ENCODE results near the gene FA2H. TPM values are rescaled to one million over a fixed set of nuclear protein-coding genes. Genes with fewer than 3 reads are reported as not detected.

The FA2H gene
- total and polyA plus RNA-seq, 8 donors, result 2.2 to 6.4 (median 4.1) TPM

GRCh38 chr16:74721716-74722115 is 52.9 kb downstream of the FA2H start:
- Histone ChIP-seq H3K27me3 (no peaks in the 10 kb centered on the region), H3K4me1 (no peaks in the 10 kb centered on the region), H3K4me3 (no peak overlapping the region), H3K27ac (no peak overlapping the region), H3K36me3 (no peaks in the 10 kb centered on the region), H3K9me3 (no peaks in the 10 kb centered on the region)
- FAIRE-seq (no peak), ATAC-seq (no peak), DNase-seq (no peak)
- intact Hi-C loops (cut with DNase I), result no loop called here
- TF ChIP-seq CTCF (IDR thresholded peaks at IDR 0.05), result no peak
- WGBS, 2 donors, result 85 to 93% methylated on average over 11 of the region's 11 CpGs

DNA sequence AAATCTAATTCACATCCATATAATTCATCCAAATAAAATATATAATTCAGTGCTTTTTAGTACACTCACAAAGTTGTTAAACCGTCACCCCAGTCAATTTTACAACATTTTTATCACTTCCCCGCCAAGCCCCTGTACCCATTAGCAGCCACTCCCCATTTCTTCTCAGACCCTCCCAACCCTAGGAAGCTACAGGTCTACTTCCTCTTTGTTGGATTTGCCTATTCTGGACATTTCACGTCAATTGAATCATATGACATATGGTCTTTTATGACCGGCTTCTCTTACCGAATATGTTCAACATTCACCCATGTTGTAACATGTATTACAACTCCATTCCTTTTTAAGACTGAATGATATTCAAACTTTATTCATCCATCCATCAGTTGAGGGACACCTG is 54.0 kb downstream of the FA2H start:
- FAIRE-seq, result no peak
- no peaks in the 10 kb centered on the region for H3K27me3 ChIP-seq

DNA sequence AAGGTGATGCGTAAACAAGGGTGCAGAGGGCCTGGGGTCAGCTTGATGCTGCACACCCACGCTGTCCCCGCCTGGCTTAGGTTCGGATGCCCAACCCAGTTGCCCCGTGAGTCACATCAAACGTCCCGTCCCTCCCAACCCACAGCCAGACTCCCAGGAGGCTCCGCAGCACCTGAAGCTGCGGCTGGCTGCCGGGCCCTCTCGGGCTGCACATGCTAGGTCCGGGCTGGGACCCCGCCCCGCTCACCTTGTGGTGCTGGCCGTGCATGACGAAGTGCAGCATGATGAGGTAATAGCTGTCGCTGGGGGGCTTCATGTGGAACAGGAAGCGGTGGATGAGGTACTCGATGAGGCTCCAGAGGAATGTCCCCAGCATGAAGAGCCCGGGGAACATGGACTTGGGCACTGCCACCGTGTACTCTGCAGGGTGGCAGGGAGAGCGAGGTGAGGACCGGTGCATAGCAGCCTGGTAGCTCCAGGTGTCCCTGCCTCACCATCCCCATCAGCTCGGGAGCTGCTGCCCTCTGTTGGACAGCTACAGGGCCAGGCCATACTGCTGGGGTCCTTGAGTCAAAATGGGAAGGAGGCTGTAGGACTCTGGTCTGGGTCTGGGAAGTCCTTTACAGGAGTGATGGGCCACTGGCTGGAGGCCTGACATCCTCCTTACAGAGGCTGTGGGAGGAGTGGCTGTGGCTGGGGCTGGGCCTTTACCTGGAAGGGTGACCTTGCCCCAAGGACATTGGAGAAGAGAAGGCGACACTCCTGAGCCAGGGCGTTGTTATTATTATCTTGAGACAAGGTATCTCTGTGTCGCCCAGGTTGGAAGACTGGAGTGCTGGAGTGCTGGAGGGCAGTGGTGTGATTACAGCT is 55.6 kb downstream of the FA2H start:
- ATAC-seq (no peak), FAIRE-seq (no peak), DNase-seq (peak in 1 of 6 donors; percentile 47)
- TF ChIP-seq CTCF (IDR thresholded peaks at IDR 0.05), result no peak
- Histone ChIP-seq H3K4me1 (no peaks in the 10 kb centered on the region), H3K9me3 (no peaks in the 10 kb centered on the region), H3K36me3 (no peaks in the 10 kb centered on the region), H3K4me3 (no peak overlapping the region), H3K27me3 (no peaks in the 10 kb centered on the region), H3K27ac (no peak overlapping the region)
- intact Hi-C loops (cut with DNase I), result loop anchor here in 2 of 3 donors (10.0 kb wide), 2 partner anchors 136 to 146 kb away; no protein-coding TSS in a partner anchor
- WGBS, 2 donors, result 90 to 92% methylated on average over 27 of the region's 27 CpGs

More for the DNA sequence above, 54.0 kb downstream of the FA2H start:
- no peak for TF ChIP-seq CTCF (IDR thresholded peaks at IDR 0.05)
- intact Hi-C loops (cut with DNase I), result no loop called here
- ATAC-seq (no peak), DNase-seq (no peak)
- Histone ChIP-seq H3K4me3 (no peak overlapping the region), H3K9me3 (no peaks in the 10 kb centered on the region), H3K27ac (no peak overlapping the region), H3K36me3 (no peaks in the 10 kb centered on the region), H3K4me1 (no peaks in the 10 kb centered on the region)
- 91 to 93% methylated on average over 5 of the region's 5 CpGs for WGBS, 2 donors

DNA sequence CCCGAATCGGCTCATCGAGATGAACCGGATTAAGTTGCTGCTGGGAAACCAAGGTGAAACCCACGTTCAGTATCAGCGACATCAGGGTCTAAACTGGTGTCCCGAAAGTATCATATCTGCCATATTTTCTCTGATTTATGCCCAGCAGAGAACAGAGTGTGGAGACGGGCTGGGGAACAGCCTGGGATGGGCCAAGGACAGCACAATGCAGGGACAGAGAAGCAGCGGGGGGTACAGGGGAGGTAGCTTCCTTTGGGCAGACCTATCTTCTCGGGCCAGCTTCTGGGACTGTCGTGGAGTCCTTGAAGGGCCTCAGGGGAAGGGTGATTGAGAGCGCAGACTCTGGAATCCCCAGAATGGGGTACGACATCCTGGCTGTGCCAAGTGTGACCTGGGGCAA is 56.5 kb downstream of the FA2H start:
- FAIRE-seq (no peak), DNase-seq (no peak), ATAC-seq (no peak)
- Histone ChIP-seq H3K27me3 (no peaks in the 10 kb centered on the region), H3K36me3 (no peaks in the 10 kb centered on the region), H3K4me1 (no peaks in the 10 kb centered on the region), H3K9me3 (no peaks in the 10 kb centered on the region), H3K27ac (no peak overlapping the region), H3K4me3 (no peak overlapping the region)
- intact Hi-C loops (cut with DNase I), result loop anchor here in 2 of 3 donors (10.0 kb wide), 2 partner anchors 137 to 147 kb away; no protein-coding TSS in a partner anchor
- WGBS, 2 donors, result 91 to 94% methylated on average over 13 of the region's 13 CpGs
- TF ChIP-seq CTCF (IDR thresholded peaks at IDR 0.05), result no peak

DNA sequence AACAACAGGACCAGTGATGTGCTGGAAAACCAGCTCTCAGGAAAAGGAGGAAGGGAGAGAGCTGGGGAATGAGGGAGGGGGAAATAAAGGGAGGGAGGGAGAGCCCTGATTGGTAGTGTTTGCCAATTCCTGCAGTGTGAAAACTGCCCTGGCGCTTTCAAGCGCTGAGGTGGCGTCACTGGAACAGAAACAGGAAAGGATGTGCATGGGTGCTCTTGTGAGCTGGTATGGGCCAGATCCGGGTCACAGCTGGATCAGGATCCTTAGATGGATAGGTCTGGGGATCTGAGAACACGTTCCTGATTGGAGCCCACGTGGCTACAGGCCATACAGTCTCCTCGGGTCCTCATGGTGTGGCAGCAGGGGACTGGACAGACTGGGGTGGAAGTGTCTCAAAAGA is 57.3 kb downstream of the FA2H start:
- no peak for TF ChIP-seq CTCF (IDR thresholded peaks at IDR 0.05)
- 85 to 91% methylated on average over 7 of the region's 7 CpGs for WGBS, 2 donors
- Histone ChIP-seq H3K27me3 (no peaks in the 10 kb centered on the region), H3K4me1 (no peaks in the 10 kb centered on the region), H3K9me3 (no peaks in the 10 kb centered on the region), H3K4me3 (no peak overlapping the region), H3K27ac (no peak overlapping the region), H3K36me3 (no peaks in the 10 kb centered on the region)
- ATAC-seq (no peak), FAIRE-seq (no peak), DNase-seq (no peak)
- intact Hi-C loops (cut with DNase I), result loop anchor here in 2 of 3 donors (10.0 kb wide), 2 partner anchors 137 to 147 kb away; no protein-coding TSS in a partner anchor

Measured in pancreas (tissue), 10 donors.